NCI-H1694 (cell line): Measurements from ENCODE around the gene TRAPPC3.
A peak's percentile ranks its signal among the peaks of the same experiment; 100 is the strongest.
"Not testable (repeated sequence)": the region's sequence is repeated elsewhere in the genome, so short reads cannot be mapped to it uniquely, and the experiment has no call there.

Experiments
- DNase-seq: peaks from one replicate; lab custom pipeline; 2025; lab: John Stamatoyannopoulos, UW

Gene TRAPPC3

DNA sequence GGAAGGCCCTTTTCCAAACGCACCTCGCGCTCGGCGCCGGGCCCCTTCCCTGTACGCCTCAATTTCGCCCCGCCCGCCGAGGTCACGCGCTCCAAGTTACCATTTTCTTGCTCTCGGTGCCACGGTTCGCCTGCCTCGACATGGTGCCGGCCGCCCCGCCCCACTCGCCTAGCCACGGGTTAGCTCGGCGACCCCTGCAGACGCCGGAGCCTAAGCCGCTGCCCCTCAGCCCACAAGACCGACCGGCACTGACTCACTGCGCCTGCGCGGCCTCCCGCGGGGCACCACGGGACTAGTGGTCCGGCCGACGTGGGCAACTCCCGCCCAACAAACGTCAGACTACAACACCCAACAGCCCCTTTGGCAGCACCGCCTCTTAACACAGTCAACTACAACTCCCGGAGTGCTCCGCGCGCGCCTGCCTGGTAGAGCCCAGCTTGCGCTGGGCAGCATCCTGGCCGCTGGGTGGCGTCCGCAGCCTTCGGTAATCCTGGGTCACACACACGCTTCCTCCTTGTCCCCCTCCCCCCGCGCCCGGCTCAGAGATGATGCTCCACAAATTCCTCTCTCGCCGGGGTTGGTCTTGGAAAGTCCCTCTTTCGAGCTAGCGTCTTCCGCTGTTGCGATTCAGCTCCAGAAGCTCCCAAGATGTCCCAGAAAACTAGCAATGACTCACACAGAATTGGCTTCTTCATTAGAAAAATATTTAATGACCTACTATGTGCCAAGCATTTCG, at the start of gene TRAPPC3:
Gene TRAPPC3, minus strand, starts transcription at position 250 of the 736 bp plus-strand sequence. Its CDS starts 108 bp downstream, at position 142.
- DNase-seq: peak; percentile 96

DNA sequence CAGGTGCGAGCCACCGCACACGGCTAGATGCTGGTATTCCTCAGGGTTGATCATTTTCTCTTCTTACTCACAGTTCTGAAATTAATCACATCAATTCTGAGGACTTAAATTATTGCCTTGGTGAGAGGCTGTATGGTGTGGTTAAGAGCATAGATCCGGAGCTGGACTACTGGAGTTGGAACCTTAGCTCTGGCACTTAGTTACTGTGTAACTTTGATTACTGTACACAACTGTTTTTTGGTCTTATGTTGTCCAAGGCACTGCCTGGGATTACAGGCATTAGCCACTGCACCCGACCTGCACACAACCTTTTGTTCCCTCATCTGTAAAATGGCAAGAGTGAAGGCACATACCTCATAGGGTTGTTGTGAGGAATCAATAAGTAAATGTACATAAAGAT, 49.4 kb upstream of the TRAPPC3 start:
- DNase-seq: no peak

GRCh38 chr1:36196805-36197204, 47.5 kb upstream of the TRAPPC3 start:
- DNase-seq: not testable (repeated sequence)

DNA sequence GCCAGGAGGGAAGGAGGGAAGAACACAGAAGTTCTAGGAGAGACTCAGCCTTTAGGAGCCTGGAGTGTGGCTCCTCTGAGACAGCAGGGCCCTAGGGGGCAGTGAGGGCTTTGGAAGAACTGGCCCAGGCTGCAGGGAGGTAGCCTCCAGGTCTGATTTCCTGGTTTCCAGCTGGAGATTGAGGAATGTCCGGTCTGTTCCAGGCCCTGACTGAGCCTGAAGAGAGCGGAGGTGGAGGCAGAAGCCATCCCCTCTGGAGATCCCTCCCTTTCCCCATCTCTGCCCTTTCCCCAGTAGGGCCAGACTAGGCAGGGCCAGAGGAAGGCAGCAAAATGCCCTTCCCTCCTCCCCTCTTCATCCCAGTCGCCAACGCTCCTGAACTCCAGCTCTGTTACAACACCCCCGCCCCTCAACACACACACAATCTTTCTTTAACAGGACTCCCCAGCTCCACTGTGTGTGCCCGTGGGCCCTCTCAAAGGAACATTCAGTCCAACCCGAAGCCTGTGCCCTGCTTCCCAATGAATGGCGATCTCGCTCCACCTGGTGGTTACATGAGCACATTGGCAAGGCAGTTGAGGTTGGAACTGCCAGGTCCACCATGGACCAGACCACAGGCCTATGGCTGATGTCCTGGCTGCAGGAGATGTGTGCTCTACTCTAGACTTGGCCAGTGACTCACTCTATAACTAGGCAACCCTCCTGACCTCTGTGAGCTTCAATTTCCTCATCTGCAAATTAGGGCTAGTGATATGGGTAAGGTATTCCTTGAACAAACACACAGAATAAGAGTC, 38.7 kb upstream of the TRAPPC3 start:
- DNase-seq: peak; percentile 69

DNA sequence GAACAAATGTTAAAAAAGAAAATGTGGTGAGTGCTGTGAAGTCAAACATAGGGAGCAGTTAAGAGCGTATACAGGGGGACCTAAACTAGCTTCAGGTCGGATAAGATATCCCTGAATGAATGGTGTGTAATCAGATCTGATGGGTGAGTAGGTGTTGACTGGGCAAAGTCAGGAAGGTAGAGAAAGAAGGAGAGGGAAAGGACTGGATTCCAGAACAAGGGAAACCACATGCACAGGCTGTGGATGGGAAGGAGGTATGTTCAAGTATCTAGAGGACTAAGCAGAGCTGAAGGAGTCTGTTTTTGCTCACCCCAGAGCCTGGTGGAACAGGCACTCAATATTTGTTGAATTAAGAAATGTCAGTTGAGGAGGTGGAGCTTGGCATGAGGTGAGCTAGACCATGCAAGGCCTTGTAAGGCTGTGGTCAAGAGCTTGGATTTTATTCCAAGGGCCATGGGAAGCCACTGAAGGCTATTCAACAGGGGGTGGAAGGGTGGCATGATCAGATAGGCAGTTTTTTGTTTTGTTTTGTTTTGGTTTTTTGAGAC, 34.1 kb upstream of the TRAPPC3 start:
- DNase-seq: no peak

- no peak for DNase-seq
These were observed 33.4 kb upstream of the TRAPPC3 start for GRCh38 chr1:36182734-36183133.

- DNase-seq: no peak
These were observed 29.9 kb upstream of the TRAPPC3 start for GRCh38 chr1:36179220-36179600.

GRCh38 chr1:36178471-36179219, 29.4 kb upstream of the TRAPPC3 start:
- DNase-seq: no peak

DNA sequence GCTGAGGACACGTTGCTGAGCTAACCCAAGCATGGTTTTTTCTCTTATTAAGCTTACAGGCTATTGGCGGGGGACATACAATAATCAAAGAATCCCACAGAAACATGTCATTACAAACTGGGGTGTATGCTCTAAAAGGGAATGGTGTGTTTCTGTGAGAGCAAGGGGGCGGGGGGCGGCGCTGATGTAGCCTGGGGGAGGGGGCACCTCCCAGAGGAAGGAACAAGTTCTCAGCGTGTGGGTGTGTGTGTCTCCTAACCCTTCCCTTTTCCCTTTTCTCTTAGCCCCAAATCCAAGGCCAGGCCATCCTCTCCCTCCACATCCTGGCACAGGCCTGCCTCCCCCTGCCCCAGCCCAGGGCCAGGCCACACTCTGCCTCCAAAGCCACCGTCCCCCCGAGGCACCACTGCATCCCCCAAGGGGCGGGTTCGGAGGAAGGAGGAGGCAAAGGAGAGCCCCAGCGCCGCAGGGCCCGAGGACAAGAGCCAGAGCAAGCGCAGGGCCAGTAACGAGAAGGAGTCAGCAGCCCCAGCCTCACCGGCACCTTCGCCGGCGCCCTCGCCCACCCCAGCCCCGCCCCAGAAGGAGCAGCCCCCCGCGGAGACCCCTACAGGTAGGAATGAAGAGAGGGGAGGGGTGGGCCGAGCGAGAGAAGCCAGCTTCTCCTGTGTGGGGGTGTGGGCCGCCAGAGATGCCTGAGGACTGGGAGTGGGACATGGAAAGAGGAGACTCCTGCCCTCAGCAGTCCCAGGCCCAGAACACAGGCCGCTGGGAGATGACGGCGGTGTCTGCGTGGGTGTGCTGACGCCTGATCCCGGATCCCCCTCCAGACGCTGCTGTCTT, 28.5 kb upstream of the TRAPPC3 start:
- no peak for DNase-seq

GRCh38 chr1:36176106-36176949, 27.0 kb upstream of the TRAPPC3 start:
- no peak for DNase-seq

DNA sequence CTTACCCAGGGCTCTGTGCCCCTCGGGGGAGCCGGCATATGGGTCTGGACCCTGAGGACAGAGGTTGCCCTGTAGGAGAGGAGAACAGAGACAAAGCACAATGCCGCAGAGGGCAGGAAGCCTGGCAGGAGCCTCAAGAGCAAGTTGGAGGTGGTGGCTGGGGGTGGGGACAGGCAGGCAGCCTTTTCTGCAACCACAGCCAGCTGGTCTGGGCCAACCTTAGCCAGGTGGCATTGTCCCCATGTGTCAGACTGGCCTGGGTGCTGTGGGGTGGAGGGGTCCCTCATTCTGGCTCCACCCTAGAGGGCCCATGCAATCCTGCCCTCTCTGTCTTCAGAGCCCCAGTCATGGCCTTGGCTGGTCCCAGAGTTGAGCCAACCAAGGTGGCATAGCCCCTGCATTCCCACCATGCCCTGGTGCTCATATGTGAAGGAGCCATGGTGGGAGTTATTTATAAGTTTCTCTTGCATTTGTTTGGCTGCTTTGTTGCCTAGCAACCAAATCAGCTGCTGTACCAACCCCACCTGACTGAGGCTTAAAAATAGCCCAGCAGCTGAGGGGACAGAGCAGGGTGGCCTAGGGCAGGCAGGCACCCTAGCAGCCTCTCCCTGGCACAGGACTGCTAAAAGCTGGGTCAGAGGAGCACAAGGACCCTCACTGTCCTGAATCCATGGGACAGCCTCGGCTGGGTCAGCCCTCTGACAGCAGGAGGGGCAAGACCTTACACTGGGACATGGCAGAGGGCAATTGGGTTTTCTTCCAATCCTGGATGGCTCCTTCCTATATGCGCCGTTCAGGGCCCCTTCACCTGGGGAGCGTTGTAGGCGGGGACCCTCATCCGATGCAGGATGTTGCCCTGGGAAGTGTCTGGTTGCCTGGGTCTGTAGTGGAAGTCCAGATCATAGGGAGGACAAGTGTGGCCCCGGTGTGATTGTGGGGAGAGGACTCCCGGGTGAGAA, 26.1 kb upstream of the TRAPPC3 start:
- DNase-seq: no peak

DNA sequence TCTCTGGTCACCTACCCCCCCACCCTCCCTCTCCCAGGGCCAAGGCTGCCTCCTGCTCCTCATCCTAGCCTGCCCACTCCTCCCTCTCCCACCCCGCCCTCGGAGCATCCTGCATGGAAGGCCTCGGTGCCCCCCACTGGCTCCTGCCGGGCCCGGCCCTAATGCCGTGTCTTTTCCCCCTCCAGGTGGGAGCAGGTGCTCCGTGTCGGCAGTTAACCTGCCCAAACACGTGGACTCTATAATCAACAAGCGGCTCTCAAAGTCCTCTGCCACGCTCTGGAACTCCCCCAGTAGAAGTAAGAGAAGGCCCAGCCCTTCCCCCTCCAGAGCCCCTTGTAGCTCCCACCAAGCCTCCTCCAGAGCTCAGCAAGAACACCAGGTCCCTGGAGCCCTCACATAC, 25.4 kb upstream of the TRAPPC3 start:
- no peak for DNase-seq

GRCh38 chr1:36172983-36173382, 23.7 kb upstream of the TRAPPC3 start:
- no peak for DNase-seq

DNA sequence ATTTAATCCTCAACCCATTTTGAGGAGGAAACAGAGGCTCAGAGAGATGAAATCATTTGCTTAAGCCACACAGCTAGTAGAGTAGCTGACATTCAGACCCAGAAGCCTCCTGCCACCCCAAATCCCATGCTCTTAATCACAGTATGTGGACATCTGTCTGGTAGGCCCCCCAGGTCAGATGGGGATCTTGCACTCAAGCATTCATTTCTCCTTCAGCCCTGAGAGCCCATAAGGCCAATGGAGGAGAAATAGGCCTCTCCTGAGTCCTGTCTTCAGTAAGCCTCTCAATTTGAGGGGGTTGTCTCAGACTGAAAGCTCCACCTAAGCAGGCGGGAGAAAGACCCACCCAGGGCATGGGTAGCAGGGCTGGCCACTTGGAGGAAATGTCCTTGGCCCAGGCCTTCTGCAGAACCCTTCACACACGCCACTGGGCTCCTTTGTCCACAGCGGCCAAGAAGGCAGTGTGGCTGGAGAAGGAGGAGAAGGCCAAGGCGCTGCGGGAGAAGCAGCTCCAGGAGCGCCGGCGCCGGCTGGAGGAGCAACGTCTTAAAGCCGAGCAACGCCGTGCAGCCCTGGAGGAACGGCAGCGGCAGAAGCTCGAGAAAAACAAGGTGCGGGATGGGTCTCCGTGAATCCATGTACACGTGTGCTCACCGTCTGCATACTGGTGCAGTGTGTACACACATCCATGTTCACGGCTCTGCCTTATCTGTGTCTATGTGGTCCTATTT, 22.9 kb upstream of the TRAPPC3 start:
- no peak for DNase-seq

DNA sequence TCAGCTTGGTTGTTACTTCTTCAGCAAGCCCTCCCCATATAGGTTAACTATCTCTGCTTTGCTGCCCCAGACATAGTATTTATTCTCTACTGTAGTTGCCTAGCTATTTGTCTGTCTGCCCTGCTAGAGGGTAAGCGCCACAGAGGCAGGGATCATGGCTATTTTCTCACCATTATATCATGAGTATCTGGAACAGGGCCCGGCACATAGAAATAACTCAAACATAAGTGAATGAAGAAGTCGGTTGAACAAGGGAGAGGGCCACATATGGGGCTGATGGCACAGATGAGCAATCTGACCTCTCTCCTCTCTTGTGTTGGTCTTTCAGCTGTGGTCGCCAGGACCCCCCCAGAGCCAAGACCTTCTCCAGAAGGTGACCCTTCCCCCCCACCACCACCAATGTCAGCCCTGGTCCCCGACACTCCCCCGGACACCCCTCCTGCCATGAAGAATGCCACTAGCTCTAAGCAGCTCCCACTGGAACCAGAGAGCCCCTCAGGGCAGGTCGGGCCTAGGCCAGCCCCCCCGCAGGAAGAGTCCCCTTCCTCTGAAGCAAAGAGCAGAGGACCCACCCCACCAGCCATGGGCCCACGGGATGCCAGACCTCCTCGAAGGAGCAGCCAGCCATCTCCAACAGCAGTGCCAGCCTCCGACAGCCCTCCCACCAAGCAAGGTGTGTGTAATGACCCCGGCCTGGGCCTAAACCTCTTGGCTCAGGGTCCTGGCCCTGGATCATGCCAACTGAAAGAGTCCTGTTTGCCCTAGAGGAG, 21.5 kb upstream of the TRAPPC3 start:
- DNase-seq: no peak

DNA sequence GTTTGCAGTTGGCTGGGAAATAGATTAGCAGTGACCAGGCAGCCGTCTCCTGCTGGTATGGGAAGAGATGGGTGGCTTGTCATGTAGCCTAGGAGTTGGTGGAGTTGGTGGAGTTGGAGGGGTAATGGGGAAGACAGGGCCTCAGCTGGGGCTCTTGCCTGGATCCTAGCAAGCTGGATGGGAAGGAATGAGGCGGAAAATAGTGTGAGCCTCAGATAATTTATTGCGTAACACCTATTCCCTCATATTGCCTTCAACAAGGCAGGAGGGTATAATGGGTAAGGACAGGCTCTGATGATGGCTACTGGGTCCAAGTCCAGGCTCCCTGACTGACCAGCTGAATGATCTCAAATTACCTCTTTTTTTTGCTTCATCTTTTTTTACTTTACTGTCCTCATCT, 19.2 kb upstream of the TRAPPC3 start:
- DNase-seq: no peak

DNA sequence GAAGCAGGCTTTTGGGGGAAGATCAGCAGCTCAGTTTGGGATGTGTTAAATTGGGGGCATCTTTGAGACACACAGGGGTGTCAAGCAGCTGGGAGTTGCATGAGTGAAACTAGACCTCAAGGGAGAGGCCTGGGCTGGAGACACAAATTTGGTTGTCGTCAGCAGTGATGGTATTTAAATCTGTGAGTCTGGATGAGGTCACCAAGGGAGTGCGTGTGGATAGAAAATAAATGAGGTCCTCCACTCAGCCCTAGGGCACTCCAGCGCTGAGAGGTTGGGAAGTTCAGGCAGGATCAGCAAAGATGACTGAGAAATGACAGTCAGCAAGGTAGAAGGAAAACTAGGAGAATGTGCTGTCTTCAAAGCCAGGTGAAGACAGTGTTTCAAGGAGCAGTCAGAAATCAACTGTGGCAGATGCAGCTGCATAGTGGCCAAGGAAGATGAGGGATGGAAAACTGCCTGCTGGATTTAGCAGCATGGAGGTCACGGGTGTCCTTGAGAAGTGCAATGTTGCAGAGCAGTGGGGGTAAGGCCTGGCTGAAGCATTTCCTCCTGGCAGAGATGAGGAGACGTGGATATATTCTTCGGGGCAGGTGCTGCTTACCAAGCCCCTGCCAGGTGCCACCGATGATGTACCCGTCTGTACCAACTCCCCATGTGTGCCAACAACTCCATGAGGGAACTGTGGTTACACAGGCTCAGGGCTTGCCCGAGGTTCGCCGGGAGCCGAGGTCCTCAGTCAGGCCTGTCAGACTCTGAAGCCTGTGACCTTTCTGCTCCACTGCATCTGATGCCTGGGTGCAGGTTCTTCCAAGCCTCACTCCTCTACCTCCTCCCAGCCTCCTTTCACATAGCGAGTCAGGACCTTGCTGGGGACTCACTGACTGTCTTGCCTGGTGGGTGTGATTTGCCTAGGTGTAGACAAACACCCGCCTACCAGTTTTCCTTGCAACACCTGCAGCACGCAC, 17.9 kb upstream of the TRAPPC3 start:
- DNase-seq: no peak
